ENCODE results near the gene DNAH3. TPM values are rescaled to one million over a fixed set of nuclear protein-coding genes. Genes with fewer than 3 reads are reported as not detected.
"Not testable (repeated sequence)": the region's sequence is repeated elsewhere in the genome, so short reads cannot be mapped to it uniquely, and the experiment has no call there.

Gene DNAH3
- polyA plus RNA-seq, 3 donors: 0.31 to 1.0 (median 0.46) TPM

- DNase-seq (ENCODE audit: extremely low read depth in 1 of 11, low read depth in 9 of 11, low spot score in 4 of 11): not testable (repeated sequence)
Measured at GRCh38 chr16:21152160-21153030, 1.7 kb upstream of the DNAH3 start.

DNA sequence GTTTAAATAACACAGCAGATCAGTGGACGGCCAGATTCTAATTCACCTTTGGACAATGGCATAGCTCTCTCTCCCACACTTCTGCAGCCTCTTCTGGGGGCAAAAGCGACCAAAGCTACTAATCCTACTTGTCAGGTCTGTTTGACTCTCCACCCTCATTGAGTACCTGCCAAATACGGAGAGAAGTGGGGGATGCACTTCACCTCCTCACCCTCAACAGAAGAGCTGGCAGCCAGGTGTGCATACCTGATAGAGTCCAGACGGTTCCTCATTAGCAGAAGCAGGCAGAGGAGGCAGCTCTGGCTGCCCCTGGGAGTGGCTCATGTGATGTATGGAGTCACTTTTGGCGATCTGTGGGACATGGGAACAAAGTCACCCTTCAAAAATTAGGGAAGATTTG is 4.9 kb downstream of the DNAH3 start:
- no peak for DNase-seq (ENCODE audit: extremely low read depth in 1 of 11, low read depth in 9 of 11, low spot score in 4 of 11)

GRCh38 chr16:21134053-21134452 is 16.6 kb downstream of the DNAH3 start:
- no peak for DNase-seq (ENCODE audit: extremely low read depth in 1 of 11, low read depth in 9 of 11, low spot score in 4 of 11)

GRCh38 chr16:21130811-21131210 is 19.8 kb downstream of the DNAH3 start:
- DNase-seq (ENCODE audit: extremely low read depth in 1 of 11, low read depth in 9 of 11, low spot score in 4 of 11): no peak

DNA sequence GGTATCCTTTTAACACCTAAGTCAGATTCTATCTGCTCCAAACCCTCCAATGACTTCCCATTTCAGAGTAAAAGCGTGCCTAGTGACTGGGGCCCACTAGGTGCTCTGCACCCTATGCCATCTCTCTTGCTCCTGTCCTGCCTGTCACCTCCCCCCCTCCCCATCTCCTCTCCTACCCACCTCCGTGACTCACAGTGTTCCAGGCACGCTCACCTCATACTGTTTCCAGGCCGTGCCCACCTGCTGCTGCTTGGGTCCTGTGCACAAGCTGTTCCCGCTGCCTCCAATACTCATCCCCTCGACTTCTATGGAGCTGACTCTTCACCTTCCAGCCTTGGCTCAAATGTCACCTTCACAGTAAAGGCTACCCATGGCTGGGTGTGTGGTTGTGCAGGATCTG is 21.7 kb downstream of the DNAH3 start:
- DNase-seq (ENCODE audit: extremely low read depth in 1 of 11, low read depth in 9 of 11, low spot score in 4 of 11): no peak

DNA sequence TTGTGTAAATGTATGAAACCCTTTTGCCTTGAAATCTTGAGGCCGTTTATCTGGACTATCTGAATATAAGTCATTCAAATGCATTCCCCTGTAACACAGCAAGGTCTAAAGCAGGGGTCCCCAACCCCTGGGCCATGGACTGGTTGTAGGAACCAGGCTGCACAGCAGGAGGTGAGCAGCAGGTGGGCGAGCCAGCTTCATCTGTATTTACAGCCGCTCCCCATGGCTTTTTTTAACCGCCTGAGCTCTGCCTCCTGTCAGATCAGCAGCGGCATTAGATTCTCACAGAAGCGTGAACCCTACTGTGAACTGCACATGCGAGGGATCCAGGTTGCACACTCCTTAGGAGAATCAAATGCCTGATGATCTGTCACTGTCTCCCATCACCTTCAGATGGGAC is 24.1 kb downstream of the DNAH3 start:
- no peak for DNase-seq (ENCODE audit: extremely low read depth in 1 of 11, low read depth in 9 of 11, low spot score in 4 of 11)

GRCh38 chr16:21125191-21125590 is 25.5 kb downstream of the DNAH3 start:
- DNase-seq (ENCODE audit: extremely low read depth in 1 of 11, low read depth in 9 of 11, low spot score in 4 of 11): no peak

GRCh38 chr16:21120976-21121520 is 29.6 kb downstream of the DNAH3 start:
- peak in 1 of 11 donors; percentile 43 for DNase-seq (ENCODE audit: extremely low read depth in 1 of 11, low read depth in 9 of 11, low spot score in 4 of 11)

GRCh38 chr16:21117567-21117966 is 33.1 kb downstream of the DNAH3 start:
- DNase-seq (ENCODE audit: extremely low read depth in 1 of 11, low read depth in 9 of 11, low spot score in 4 of 11): no peak

GRCh38 chr16:21116148-21116693 is 34.4 kb downstream of the DNAH3 start:
- no peak for DNase-seq (ENCODE audit: extremely low read depth in 1 of 11, low read depth in 9 of 11, low spot score in 4 of 11)

GRCh38 chr16:21115551-21115950 is 35.1 kb downstream of the DNAH3 start:
- DNase-seq (ENCODE audit: extremely low read depth in 1 of 11, low read depth in 9 of 11, low spot score in 4 of 11): not testable (repeated sequence)

GRCh38 chr16:21103941-21104860 is 46.4 kb downstream of the DNAH3 start:
- DNase-seq (ENCODE audit: extremely low read depth in 1 of 11, low read depth in 9 of 11, low spot score in 4 of 11): peak in 2 of 11 donors; percentile 37 to 48

DNA sequence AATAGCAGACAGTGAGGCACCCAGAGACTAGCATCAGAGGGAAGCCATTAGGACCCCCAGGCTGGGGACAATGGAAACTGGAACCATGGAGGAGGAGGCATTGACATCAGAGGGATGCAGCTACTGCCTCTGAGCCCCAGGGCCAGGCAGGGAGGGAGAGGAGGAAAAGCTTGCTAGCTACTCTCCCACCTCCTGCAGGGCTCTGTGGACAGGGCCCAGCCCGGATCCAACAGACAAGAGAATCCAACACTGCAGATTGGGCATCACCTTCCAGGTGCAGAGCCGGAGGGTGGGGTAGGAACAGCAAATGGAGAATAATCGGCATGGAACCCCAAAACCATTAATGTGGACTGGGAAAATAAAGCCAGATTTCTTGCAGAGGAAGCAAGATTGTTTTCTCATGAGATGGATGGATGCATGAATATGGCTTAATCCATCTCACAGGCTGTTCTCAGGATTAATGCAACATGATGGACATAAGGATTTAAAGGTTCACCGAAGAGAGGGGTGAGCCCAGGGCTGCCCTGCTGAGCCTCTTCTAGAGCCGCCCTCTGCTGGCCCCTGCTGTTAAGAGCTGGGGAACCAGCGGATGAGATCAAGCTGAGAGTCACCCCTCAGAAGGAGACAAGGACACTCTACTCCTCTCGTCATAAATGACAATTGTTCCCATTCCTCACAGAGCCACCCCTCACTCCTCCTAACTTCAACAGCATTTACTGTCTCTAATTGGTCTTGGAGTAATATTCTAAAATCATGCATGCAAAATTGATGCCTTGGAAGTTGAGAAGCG is 48.8 kb downstream of the DNAH3 start:
- DNase-seq (ENCODE audit: extremely low read depth in 1 of 11, low read depth in 9 of 11, low spot score in 4 of 11): no peak

- no peak for DNase-seq (ENCODE audit: extremely low read depth in 1 of 11, low read depth in 9 of 11, low spot score in 4 of 11)
Measured at GRCh38 chr16:21100447-21100846, 50.2 kb downstream of the DNAH3 start.

GRCh38 chr16:21097151-21097550 is 53.5 kb downstream of the DNAH3 start:
- no peak for DNase-seq (ENCODE audit: extremely low read depth in 1 of 11, low read depth in 9 of 11, low spot score in 4 of 11)

DNA sequence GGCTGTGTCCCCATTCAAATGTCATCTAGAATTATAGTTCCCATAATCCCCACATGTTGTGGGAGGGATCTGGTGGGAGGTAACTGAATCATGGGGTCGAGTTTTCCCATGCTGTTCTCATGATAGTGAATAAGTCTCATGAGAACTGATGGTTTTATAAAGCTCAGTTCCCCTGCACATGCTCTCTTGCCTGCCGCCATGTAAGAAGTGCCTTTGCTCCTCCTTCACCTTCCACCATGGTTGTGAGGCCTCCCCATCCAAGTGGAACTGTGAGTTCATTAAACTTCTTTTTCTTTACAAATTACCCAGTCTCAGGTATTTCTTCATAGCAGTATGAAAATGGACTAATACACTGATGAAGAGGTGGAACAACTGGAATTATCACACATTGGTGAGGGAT is 55.9 kb downstream of the DNAH3 start:
- not testable (repeated sequence) for DNase-seq (ENCODE audit: extremely low read depth in 1 of 11, low read depth in 9 of 11, low spot score in 4 of 11)

- DNase-seq (ENCODE audit: extremely low read depth in 1 of 11, low read depth in 9 of 11, low spot score in 4 of 11): no peak
Measured at GRCh38 chr16:21092951-21093350, 57.7 kb downstream of the DNAH3 start.

DNA sequence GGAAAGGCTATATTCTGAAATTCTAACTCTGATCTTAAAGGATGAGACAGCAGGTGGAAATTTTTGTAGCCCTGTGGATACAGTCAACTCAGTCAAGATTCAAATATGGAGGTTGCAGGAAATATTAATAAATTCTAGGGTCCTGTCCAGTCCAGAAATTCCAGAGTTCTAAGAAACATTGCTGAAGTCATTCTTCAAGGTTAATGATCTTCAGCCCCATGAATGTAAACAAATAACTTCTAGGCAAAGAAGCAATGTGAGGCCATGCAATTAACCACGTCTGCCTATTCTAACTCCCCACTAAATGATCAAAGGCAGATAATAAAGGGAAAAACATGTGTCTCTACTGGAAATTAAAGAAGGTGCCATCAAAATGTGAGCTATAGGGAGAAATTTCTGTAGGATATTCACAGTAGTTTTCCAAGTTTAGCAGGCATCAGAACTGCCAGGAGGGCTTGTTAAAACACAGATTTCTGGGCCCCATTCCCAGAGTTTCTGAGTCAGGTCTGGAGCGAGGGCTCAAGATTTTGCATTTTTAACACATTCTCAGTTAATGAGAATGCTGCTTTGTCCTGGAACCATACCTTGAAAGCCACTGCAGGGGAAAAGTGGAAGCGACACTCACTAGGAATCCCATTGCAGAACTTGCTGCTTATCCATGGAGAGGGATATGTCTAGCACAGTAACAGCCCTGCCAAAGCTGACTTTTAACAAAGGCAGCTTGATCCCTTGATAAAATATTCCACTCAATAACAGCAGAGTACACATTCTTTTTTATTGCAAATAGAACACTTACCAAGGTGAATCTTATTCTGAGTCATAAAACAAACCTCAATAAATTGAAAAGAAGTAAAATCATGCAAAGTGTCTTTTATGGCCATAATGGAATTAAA is 61.8 kb downstream of the DNAH3 start:
- peak in 1 of 11 donors; percentile 17 for DNase-seq (ENCODE audit: extremely low read depth in 1 of 11, low read depth in 9 of 11, low spot score in 4 of 11)

All from renal cortex interstitium (tissue), 11 donors.